ENCODE data around the gene TRPM2.

TRPM2 gene

DNA sequence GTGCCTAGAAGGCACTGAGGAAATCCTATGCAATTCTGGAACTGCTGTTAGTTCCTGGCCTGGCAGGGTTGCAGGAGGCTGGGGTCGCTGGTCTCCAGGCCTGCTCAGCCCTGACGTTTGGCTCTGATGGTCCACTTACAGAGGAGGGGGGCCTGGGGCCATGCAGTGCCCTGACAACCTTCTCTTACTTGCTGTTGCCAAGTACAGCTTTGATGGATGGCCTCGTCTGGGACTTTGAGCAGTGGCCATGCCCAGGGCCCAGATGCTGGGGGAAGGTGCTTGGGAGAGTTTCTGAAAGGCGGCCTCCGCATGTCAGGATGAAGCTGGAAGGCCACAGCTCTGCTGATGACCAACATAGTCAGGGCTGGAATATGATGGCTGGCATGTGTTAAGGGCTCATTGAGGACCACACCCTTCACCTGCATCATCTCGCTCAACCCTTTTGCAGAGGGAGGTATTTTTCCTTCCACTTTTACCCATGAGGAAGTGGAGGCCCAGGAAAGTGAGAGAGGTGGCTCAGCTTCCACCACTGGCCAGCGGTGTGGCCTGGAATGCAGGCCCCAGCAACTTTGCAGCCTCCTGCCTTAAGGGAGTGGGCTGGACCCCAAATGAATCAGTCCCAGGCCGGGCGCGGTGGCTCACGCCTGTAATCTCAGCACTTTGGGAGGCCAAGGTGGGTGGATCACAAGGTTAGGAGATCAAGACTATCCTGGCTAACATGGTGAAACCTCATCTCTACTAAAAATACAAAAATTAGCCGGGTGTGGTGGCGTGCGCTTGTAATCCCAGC lies 67.2 kb downstream of the TRPM2 start:
- Histone ChIP-seq H3K4me3 (ENCODE audit: low read depth, low read length) (no peak overlapping the region), H2AFZ (no peak overlapping the region), H3K9ac (no peak overlapping the region), H3K79me2 (no peaks in the 10 kb centered on the region), H3K9me3 (ENCODE audit: control insufficient read depth, low read length) (no peaks in the 10 kb centered on the region), H3K4me1 (no peaks in the 10 kb centered on the region), H3K4me2 (ENCODE audit: low read length) (no peak overlapping the region), H3K36me3 (ENCODE audit: control insufficient read depth, insufficient read depth, low read length) (no peaks in the 10 kb centered on the region), H3K27me3 (ENCODE audit: control insufficient read depth, insufficient read depth, low read length) (no peaks in the 10 kb centered on the region), H3K27ac (no peak overlapping the region)
- TF ChIP-seq, protein P1, sequence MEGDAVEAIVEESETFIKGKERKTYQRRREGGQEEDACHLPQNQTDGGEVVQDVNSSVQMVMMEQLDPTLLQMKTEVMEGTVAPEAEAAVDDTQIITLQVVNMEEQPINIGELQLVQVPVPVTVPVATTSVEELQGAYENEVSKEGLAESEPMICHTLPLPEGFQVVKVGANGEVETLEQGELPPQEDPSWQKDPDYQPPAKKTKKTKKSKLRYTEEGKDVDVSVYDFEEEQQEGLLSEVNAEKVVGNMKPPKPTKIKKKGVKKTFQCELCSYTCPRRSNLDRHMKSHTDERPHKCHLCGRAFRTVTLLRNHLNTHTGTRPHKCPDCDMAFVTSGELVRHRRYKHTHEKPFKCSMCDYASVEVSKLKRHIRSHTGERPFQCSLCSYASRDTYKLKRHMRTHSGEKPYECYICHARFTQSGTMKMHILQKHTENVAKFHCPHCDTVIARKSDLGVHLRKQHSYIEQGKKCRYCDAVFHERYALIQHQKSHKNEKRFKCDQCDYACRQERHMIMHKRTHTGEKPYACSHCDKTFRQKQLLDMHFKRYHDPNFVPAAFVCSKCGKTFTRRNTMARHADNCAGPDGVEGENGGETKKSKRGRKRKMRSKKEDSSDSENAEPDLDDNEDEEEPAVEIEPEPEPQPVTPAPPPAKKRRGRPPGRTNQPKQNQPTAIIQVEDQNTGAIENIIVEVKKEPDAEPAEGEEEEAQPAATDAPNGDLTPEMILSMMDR (IDR thresholded peaks at IDR 0.05): no peak

DNA sequence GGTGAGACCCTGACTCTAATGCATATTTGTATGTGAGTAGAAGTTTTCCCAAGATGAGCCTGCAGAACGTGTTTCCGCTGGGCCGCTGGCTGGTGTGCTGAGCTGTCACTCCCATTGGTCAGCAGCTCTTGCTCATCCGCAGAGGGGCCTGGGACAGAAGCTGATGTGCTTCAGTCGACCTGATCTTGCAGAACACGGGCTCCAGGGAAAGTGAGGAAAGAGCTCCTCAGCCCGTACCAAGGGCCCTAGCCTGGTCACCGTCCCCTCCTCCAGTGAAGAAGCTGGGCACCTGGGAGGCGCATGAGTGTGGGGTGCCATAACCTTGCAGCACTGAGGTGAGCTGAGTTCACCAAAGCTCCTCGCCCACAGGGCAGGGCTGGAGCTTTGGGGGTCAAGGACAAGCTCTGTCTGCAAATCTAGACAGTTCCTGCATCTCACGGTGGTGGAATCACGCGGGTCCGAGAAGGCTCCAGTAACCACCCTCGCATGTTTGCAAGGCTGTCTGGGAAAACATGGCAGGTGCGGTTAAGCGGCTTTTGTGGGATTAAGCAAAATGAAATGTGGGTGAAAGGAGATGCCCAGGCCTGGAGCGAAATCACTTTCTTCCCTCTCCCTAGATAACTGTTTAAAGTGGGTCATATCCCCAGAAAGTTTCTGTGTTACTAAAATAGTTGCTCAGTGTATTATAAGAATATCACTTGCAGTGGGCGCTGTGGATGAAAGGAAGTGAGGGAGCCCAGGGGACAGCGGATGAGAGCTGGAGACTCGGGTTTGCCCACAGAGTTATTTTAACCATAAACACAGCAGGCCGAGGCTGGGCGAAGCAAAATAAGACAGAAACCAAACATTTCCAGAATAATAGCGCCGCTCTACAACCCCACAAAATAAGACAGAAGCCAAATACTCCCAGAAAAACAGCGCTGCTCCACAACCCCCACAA lies 68.8 kb downstream of the TRPM2 start:
- H3K36me3 ChIP-seq (ENCODE audit: control insufficient read depth, insufficient read depth, low read length): no peaks in the 10 kb centered on the region
- H3K4me3 ChIP-seq (ENCODE audit: low read depth, low read length): no peak overlapping the region
- H3K4me1 ChIP-seq: no peaks in the 10 kb centered on the region
- no peak overlapping the region for H2AFZ ChIP-seq
- H3K9ac ChIP-seq: no peak overlapping the region
- H3K9me3 ChIP-seq (ENCODE audit: control insufficient read depth, low read length): no peaks in the 10 kb centered on the region
- no peaks in the 10 kb centered on the region for H3K79me2 ChIP-seq
- H3K27ac ChIP-seq: no peak overlapping the region
- H3K27me3 ChIP-seq (ENCODE audit: control insufficient read depth, insufficient read depth, low read length): no peaks in the 10 kb centered on the region
- TF ChIP-seq, protein P1 (IDR thresholded peaks at IDR 0.05): no peak
- no peak overlapping the region for H3K4me2 ChIP-seq (ENCODE audit: low read length)

DNA sequence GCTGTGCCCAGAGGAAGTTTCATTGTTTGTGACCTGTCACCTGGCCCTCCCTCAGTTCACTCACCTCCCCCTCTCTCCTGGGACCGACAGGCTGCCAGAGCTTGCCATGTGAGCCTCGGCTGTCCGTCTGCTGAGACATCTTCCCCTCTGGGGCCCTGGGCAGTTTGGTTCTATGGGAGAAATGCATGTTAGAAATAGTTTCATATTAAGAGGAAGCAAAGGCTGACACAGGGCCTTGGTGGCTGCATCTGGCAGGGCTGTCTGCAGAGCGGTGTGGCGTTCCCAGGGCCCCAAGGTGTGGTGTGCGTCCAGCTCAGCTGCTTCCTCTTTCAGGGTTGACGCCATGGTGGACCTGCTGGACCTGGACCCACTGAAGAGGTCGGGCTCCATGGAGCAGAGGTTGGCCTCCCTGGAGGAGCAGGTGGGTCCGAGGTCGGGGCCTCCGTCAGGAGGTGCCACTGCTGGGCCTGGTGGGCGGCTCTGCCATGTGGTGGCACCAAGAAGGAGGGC lies 69.9 kb downstream of the TRPM2 start:
- Histone ChIP-seq H3K27ac (no peak overlapping the region), H3K9me3 (ENCODE audit: control insufficient read depth, low read length) (no peaks in the 10 kb centered on the region), H3K36me3 (ENCODE audit: control insufficient read depth, insufficient read depth, low read length) (no peaks in the 10 kb centered on the region), H3K4me3 (ENCODE audit: low read depth, low read length) (no peak overlapping the region), H3K4me2 (ENCODE audit: low read length) (no peak overlapping the region), H3K27me3 (ENCODE audit: control insufficient read depth, insufficient read depth, low read length) (no peaks in the 10 kb centered on the region), H2AFZ (no peak overlapping the region), H3K79me2 (no peaks in the 10 kb centered on the region), H3K9ac (no peak overlapping the region), H3K4me1 (no peaks in the 10 kb centered on the region)
- TF ChIP-seq, protein P1 (IDR thresholded peaks at IDR 0.05): no peak

DNA sequence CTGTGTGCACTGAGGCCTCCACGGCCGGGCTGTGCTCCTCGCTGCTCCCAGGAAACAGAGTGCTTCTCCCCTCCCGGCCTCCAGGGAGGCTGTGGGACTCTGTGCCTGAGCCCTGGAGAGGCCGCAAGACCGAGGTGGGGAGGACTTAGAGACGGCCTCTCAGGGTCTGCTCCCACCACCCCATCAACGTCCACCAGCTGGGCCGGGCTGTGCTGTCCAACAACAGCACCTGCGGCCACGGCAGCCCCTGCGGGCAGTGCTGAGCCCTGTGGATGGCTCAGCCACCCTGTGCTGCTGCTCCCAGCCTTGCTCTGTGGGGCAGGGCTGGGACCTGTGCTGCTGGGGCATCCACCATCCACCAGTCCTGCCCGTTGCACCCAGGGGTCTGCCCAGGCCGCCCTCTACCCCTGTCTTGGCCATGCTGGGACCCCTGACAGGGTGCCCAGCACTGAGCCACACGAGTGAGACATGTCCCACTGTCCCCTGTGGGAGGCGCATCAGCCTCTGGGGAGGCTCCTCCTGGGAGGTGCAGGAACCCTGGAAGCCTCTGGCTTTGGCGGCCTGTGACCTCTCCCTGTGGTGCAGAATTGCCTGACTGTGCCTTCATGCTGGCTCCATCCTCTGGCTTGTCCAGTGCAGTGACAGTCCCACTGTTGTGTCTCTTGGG lies 70.7 kb downstream of the TRPM2 start:
- H2AFZ ChIP-seq: no peak overlapping the region
- TF ChIP-seq, protein P1 (IDR thresholded peaks at IDR 0.05): no peak
- H3K36me3 ChIP-seq (ENCODE audit: control insufficient read depth, insufficient read depth, low read length): no peaks in the 10 kb centered on the region
- no peak overlapping the region for H3K27ac ChIP-seq
- H3K9ac ChIP-seq: no peak overlapping the region
- no peak overlapping the region for H3K4me3 ChIP-seq (ENCODE audit: low read depth, low read length)
- H3K27me3 ChIP-seq (ENCODE audit: control insufficient read depth, insufficient read depth, low read length): no peaks in the 10 kb centered on the region
- no peaks in the 10 kb centered on the region for H3K4me1 ChIP-seq
- no peaks in the 10 kb centered on the region for H3K9me3 ChIP-seq (ENCODE audit: control insufficient read depth, low read length)
- no peaks in the 10 kb centered on the region for H3K79me2 ChIP-seq
- H3K4me2 ChIP-seq (ENCODE audit: low read length): no peak overlapping the region
